Activated naive CD4-positive, alpha-beta T cell treated with anti-CD3 and anti-CD28 coated beads, Interleukin-2, amount 50 U/mL, for 16 hours (primary cell): ENCODE results near the gene KCNQ5.

ENCODE experiments used
- DNase-seq: peaks from one replicate; pipeline ENCODE4 v3.0.0-alpha.2; 2020

KCNQ5 gene

GRCh38 chr6:72689107-72689954 lies 67.5 kb downstream of the KCNQ5 start:
- DNase-seq: no peak

DNA sequence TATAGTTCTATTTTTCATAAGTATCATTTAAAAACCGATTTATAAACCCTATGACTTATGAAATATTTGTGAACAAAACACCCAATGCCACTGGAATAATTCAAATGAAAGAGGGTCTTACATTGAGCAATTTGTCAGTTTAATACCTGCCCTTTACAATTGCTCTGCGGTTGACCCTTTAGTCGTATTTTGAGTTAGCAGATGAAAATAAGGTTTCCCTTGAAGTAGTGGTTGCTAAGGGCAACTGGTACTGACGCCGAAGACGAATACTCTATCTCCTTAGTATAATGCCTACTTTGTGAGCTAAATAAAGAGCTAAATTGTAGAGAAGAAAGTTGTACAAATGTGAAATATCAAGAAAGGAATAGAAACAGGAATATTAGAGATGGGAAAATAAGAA lies 69.4 kb downstream of the KCNQ5 start:
- DNase-seq: no peak

GRCh38 chr6:72696055-72696454 lies 74.2 kb downstream of the KCNQ5 start:
- DNase-seq: no peak

GRCh38 chr6:72699159-72699558 lies 77.3 kb downstream of the KCNQ5 start:
- DNase-seq: no peak

DNA sequence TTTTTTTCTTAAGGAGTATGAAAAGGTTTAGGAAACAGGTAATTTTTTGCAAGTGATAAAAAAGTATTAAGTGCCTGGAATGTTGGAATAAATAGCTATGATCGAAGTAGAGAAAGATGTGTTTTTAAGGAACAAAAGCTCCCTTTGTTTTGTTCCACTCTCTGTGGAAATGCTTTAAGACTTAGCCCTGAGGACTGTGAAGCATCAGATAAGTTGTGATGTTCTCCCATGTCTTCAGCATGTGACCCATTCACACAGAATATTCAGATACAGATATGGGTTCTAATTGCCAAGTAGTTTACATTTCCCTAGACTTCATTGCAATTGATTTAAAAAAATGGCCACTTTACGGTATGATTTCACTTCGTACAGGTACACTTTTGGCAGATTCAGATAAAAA lies 80.6 kb downstream of the KCNQ5 start:
- no peak for DNase-seq

GRCh38 chr6:72703093-72703492 lies 81.2 kb downstream of the KCNQ5 start:
- no peak for DNase-seq

DNA sequence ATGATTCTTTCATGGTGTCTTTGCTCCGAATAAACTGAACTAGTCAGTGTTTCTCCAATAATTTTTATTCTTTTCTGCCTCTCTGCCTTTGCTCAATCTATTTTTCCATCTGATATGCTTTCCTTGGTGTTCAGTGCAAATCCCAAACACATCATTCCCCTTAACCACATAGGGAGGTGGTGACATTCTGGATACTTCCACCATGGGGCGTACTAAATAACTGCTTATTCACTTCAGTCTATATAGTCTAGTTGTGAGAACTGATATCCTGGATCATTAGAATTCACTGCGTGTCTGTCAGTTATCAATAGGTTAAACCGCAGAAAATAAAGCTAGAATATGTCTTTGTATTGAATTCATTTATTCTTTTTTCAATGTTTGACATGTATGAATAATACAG lies 83.1 kb downstream of the KCNQ5 start:
- DNase-seq: no peak

DNA sequence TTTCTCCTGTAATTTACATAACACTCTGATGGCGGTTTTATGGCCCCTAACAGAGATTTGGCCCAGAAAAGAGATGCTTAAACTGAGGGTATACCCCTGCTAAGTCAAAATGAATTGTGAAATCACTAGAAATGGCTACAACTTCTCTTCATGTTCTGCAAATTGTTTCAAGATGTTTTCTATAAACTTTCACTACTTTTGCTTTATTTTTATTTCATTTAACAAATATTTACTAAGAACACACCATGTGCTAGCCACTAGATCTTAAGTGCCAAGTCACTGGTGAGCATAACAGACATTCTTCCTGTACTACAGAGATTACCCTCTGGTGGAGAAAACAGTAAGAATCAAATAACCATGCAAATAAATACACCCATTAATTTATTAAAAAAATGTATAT lies 87.6 kb downstream of the KCNQ5 start:
- no peak for DNase-seq

DNA sequence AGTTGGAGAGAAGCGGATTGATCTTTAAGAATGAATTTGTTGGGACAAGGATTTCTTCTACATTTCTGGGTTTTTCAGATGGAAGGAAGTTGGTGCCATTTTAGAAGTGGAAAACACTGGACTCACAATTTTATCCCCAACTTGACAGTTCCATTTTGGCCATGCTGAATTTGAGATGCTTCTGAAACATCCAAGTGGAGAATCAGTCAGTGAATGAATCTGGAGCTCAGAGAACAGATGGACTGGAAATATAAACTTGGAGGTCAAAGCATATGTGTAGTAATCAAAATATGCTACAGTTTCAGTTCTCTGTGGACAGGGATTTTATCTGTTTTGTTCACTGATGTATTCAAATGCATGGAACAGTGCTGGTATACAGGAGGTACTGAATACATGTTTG lies 89.9 kb downstream of the KCNQ5 start:
- DNase-seq: no peak

DNA sequence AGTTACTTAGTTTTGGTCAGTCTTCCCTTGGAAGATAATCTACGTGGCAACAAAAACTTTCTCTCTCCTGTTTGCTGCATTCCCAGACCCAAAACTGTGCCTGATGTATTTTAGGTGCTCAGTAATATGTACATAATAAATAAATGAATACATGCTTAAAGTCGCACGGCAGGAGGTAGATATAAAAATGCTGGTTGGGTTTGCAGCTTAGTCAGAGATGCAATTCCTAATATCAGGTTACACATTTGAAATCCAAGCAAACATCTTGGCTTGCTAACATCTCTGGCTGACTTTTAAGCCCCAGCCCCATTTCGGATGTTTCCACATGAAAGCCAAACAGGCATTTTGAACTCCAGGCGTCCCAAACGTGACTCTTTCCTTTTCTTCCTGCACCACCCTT lies 91.0 kb downstream of the KCNQ5 start:
- no peak for DNase-seq

DNA sequence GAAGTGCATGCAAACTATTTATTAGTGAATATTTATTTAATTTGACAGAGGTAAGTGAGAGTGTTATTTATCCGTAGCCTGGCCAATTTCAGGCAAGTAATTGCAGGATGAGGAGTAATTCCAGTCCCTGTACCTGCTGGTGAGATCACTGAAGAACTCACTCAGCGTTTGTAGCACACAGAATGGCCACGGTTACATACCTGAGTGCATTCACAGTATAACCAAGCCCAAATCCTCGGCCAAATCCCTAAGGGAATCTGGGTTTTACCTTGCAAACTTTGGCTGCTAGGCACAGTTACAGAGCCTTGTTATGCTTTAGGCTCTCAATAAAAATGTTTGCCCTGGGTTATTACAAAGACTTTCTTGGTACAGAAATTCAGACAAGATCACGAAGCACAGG lies 93.3 kb downstream of the KCNQ5 start:
- no peak for DNase-seq

- DNase-seq: no peak
Observed at GRCh38 chr6:72716916-72717315, 95.1 kb downstream of the KCNQ5 start.

DNA sequence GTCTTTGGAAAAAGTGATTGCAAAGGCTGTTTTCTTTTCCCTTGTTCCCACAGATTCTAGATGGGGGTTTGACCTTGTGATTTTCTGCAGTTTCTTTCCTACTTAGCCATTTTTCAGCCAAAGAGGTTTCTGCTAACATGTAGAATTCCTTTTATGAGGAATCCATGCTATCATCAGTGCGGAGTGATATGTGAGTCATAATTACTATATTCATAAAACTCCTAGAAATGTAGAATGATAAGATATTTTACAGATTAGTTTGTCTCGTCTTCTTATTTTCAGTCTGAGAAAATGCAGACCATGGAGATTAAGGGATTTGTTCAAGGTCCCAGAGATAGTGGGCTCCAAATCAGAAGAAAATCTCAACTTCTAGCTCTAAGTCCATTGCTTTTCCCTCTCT lies 98.6 kb downstream of the KCNQ5 start:
- DNase-seq: no peak

DNA sequence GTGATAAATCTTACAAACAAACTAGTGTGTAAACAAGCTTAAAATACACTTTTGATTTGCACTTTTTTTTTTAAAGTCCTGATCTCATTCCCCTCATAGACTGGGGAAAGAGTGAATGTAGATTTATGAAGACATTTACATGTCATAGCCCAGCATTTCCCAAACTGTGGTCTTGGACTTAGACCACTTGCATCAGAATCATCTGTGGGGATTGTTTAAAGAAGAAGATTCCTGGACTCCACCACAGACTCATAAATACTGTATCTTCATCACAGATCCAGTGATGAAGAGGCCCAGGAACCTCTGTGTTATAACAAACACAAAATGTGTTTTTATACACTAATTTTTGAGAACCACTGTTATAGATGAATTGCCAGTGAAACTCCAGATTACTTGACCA lies 99.5 kb downstream of the KCNQ5 start:
- DNase-seq: no peak

- DNase-seq: no peak
Observed at GRCh38 chr6:72724545-72724944, 102.7 kb downstream of the KCNQ5 start.

- no peak for DNase-seq
Observed at GRCh38 chr6:72728706-72729343, 107.0 kb downstream of the KCNQ5 start.

DNA sequence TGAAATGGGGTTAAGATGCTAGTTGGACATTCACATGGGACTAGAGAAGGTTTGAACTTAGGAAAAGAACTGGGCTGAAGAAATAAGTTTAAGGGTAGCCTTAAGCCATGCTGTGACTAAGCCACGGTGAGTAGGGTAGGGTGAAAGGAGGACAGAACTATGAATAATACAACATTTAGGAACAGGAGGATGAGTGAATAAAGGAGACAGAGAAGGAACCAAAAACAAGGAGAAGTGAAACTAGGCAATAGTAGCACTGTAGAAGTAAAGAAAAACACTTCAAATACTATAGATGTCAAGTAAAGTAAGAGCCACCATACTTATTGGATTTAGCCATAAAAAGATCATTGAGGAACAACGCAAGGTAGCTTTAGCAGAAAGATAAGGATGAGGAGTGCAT lies 111.2 kb downstream of the KCNQ5 start:
- no peak for DNase-seq

GRCh38 chr6:72738091-72738490 lies 116.2 kb downstream of the KCNQ5 start:
- DNase-seq: no peak

GRCh38 chr6:72739368-72739779 lies 117.5 kb downstream of the KCNQ5 start:
- DNase-seq: no peak

DNA sequence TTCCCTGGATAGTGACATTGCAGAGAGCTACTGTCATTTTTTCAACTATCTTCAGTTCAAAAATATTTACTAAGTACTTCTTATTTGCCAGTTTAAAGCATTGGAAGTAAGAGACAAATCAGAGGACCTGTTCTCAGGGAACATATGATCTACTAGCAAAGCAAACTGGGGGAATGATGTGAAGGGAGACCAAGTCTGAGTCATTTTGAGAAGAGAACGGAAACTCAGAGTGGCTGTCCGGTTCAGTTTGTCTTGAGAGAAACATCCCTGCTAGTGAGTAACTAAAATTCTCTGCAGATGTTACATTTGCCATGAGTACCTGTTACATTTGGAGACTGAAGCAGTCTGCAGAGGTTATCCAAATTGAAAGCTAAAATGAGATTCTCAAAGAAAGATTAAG lies 118.3 kb downstream of the KCNQ5 start:
- DNase-seq: no peak

DNA sequence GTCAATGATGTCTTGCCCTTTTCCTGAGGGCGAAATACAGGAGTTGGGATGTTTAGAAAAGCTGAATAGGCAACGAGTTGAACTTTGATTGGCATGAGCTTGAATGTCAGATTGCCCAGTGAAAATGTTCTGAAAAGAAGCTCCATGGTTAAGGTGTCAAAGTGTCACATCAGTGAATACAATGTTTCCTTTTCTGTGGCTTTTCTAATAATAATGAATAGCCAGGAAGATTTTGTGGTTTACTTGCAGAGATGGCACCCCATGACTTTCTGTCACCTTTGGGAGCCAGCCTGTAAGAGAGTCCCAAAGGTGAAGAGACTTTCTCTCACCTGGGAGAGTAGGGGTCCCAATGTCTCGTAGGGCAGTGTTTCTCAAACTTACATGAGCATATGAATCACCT lies 119.2 kb downstream of the KCNQ5 start:
- no peak for DNase-seq

- DNase-seq: no peak
Observed at GRCh38 chr6:72742001-72742673, 120.3 kb downstream of the KCNQ5 start.

DNA sequence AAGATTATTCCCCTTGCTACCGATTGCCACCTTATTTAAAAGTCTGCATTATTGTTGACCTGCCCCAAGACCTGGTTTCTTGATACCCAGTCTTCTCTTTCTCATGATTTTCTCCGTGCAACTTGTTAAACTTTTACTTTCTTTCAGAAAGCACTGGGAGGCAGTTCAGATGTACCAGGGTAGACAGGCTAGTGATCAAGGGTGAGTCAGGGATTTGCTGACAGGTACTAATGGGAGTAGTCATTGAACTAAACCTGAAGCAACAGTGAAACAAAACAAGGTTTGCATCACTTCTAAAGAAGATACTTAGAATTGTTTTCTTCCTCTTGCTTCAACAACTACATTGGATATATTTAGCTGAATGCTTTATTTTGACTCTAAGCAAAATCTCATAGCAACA lies 124.4 kb downstream of the KCNQ5 start:
- no peak for DNase-seq

DNA sequence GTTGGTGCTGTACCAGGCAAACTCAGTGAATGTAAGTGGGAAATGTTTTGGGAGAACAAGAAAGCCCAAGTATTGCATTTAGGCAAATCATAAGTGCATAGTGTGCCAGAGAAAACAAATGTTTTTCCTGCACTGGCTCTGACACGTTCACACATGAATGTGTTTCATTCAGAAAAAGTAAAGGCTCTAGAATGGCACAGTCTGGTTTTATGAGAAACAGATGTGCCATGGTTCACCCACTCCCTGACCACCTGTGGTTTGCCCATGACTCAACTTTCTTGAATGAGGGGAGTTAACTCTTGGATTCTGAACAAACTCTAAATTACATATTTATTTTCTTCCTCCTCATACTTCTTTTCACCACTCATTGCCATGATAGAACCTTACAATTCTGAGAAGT lies 126.9 kb downstream of the KCNQ5 start:
- no peak for DNase-seq
